HG03378 (cell line): Measurements from ENCODE around the gene IER2.
"Not testable (repeated sequence)": the region's sequence is repeated elsewhere in the genome, so short reads cannot be mapped to it uniquely, and the experiment has no call there.

Experiments used
- ATAC-seq: cut with Tn5 transposase; IDR thresholded peaks from one replicate; pipeline ENCODE4 v1.9.1; 2021; ENCODE audit warnings: mild to moderate bottlenecking, moderate library complexity; ENCODE audit not compliant: unreplicated experiment

IER2 gene

GRCh38 chr19:13162724-13163608 lies 12.8 kb downstream of the IER2 start:
- ATAC-seq, result peak; percentile 34

- ATAC-seq, result no peak
Observed at GRCh38 chr19:13163609-13164342, 13.6 kb downstream of the IER2 start.

- no peak for ATAC-seq
Observed at GRCh38 chr19:13164343-13165161, 14.3 kb downstream of the IER2 start.

- ATAC-seq, result no peak
Observed at GRCh38 chr19:13165162-13165997, 15.2 kb downstream of the IER2 start.

DNA sequence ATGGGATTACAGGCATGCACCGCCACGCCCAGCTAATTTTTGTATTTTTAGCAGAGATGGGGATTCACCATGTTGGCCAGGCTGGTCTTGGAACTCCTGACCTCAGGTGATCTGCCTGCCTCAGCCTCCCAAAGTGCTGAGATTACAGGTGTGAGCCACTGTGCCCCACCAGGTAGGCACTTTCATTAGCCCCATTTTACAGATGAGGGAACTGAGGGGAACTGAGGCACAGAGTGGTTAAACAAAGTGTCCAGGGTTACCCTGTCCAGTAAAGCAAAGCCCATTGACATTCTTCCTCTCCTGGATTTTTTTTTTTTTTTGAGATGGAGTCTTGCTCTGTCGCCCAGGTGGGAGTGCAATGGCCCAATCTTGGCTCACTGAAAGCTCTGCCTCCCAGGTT lies 15.9 kb downstream of the IER2 start:
- ATAC-seq, result not testable (repeated sequence)

DNA sequence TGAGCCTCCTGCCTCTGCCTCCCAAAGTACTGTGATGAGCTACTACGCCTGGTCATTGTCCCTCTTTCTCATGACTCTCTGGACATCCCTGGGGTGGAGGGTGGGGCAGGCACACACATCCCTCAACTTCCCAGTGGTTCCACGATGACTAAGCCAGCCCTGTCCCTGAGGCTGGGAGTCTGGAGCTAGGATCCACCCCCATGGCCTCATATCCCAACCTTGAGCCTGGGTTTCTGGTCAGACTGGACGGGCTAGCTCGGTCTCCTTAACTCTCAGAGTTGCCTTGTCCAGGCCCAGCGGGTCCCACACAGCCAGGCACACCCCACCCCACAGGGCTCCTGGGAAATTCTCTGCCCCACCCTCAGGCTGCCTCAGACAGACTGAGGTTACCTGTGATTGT lies 19.6 kb downstream of the IER2 start:
- ATAC-seq, result no peak

- ATAC-seq, result no peak
Observed at GRCh38 chr19:13171146-13171545, 20.9 kb downstream of the IER2 start.

DNA sequence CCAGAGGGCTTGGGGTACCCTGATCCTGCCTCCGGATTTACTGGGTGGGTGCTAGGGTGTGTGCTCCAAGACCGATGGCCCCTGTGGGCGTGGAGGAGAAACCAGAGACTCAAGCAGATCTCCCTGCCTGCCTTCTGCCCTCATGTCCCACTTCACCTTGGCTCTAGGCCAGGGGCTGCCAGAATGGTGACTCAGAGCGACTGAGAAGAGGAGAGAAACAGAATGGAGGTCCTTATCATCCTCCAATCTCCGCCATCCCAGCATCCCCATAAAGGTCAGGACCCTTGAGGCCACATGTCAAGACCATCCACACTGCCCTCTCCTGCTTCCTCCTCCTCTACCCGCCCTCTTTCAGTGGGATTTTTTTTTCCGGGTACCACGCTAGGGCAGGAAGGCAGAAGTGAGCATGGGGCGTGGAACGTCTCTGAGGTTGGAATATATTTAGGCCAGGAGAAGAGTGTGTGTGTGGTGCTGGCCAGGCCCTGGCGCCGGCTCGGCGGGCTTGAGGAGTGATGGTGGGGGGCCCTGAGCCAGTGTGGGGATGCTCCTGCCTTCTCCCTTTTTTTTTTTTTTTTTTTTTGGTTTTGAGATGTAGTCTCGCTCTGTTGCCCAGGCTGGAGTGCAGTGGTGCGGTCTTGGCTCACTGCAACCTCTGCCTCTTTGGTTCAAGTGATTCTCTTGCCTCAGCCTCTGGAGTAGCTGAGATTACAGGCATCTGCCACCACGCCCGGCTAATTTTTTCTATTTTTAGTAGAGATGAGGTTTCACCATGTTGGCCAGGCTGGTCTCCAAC lies 22.3 kb downstream of the IER2 start:
- ATAC-seq, result no peak

GRCh38 chr19:13173139-13173737 lies 23.0 kb downstream of the IER2 start:
- ATAC-seq, result no peak

DNA sequence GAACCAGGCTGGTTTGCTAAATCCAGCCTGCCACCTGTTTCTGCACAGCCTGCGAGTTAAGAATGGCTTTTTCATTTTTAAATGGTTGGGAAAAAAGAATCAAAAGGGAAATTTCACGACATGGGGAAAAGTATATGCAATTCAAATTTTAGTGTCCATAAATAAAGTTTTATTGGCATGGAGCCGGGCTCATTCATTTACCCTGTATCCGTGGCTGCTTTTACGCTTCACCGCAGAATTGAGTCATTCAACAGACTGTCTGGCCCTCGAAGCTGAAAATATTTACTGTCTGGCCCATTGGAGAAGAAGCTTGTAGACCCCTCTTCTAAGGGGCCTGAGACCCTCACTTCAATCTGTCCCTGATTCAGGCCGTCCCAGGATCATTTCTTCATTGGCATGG lies 26.1 kb downstream of the IER2 start:
- ATAC-seq, result no peak

DNA sequence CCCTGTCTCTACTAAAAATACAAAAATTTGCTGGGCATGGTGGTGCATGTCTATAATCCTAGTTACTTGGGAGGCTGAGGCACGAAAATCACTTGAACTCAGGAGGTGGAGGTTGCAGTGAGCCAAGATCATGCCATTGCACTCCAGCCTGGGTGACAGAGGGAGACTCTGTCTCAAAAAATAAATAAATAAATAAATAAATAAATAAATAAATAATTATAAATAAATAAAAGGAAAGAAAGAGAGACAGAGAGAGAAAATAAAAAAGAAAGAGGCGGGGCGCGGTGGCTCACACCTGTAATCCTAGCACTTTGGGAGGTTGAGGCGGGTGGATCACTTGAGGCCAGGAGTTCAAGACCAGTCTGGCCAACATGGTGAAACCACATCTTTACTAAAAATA lies 27.4 kb downstream of the IER2 start:
- ATAC-seq, result not testable (repeated sequence)

GRCh38 chr19:13178291-13178690 lies 28.1 kb downstream of the IER2 start:
- ATAC-seq, result not testable (repeated sequence)

DNA sequence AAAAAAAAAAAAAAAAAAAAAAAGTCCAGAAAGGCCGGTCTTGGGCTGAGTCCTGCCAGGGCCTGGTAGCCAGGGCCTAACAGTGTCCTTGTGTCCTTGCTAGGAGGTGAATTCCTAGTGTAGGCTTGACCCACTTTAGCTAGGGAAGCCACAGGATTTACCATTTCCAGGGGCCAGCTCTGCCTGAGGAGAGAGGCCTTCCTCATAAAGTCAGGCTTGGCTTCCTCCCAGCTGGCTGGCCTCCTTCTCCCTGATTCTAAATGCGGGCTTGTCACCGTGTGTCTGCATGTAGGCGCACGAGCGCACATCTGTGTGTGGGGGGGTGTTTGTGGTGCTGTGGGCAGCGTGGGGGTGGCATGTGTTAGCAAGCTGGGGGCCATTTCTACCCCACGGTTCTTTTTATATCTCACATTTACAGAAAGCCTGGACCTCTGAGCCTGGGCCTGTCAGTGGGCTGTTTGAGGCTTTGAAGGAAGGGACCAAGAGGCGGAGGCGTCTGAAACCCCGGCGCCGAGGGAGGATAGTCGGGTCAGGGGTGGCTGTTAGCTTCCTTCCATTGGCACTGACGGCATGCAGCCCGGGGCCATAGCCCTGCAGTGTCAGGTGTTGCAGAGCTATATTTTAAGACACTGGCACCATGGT lies 31.7 kb downstream of the IER2 start:
- no peak for ATAC-seq

GRCh38 chr19:13184926-13185325 lies 34.7 kb downstream of the IER2 start:
- not testable (repeated sequence) for ATAC-seq

DNA sequence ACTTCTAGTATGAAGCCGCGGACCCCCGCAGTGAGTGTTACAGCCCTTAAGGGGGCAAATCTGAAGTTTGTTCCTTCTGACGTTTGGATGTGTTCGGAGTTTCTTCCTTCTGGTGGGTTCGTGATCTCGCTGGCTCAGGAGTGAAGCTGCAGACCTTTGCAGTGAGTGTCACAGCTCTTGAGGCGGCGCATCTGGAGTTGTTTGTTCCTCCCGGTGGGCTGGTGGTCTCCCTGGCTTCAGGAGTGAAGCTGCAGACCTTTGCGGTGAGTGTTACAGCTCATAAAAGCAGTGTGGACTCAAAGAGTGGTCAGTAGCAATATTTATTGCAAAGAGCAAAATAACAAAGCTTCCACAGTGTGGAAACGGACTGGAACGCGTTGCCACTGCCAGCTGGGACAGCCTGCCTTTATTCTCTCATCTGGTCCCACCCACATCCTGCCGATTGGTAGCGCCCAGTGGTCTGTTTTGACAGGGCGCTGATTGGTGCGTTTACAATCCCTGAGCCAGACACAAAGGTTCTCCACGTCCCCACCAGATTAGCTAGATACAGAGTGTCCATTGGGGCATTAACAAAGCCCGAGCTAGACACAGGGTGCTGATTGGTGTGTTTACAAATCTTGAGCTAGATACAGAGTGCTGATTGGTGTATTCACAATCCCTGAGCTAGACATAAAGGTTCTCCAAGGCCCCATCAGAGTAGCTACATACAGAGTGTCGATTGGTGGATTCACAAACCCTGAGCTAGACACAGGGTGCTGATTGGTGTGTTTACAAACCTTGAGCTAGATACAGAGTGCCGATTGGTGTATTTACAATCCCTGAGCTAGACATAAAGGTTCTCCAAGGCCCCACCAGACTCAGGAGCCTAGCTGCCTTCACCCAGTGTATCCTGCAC lies 35.8 kb downstream of the IER2 start:
- not testable (repeated sequence) for ATAC-seq

- ATAC-seq, result not testable (repeated sequence)
Observed at GRCh38 chr19:13186688-13187087, 36.5 kb downstream of the IER2 start.

GRCh38 chr19:13187419-13187818 lies 37.2 kb downstream of the IER2 start:
- no peak for ATAC-seq

DNA sequence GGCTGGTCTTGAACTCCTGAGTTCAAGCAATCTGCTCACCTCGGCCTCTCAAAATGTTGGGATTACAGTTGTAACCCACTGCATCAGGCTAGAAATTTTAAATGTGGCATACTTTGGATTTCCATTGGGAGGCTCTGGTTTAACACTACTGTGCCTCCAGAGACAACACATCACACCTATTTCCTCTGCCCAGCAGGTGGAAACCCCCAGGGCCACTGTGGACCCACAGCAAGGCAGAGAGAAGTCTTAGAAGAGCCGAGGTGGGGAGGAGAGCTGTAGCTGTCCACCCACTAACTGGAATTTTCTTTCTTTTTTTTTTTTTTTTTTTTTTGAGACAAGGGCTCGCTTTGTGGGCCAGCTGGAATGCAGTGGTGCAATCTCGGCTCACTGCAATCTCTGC lies 39.4 kb downstream of the IER2 start:
- ATAC-seq, result no peak
